Measurements from ENCODE around the gene RAD50. TPM values are rescaled to one million over a fixed set of nuclear protein-coding genes. Genes with fewer than 3 reads are reported as not detected.

RAD50 gene
- total RNA-seq, 4 donors from 2014 or later = 13.6 to 25.2 (median 20.4) TPM

DNA sequence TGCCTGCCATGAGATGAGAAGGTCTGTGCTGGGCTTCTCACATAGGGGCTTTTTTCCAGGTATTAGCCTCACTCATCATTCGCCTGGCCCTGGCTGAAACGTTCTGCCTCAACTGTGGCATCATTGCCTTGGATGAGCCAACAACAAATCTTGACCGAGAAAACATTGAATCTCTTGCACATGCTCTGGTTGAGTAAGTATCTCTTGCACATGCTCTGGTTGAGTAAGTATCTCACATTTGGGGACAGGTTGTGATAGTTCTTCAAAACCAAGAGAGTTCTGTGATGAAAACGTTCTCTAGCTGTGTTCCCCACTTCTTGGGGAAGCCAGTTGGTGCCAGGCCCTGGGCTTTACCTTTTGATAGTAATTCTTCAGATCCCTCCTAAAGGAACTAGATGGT is 83.8 kb downstream of the RAD50 start:
- WGBS, 2 donors = 71 to 80% methylated on average over 2 to 4 of the region's 4 CpGs
- H3K36me3 ChIP-seq = peaks cover 15 to 94% (median 22%) of the 10 kb centered on the region in 3 donors

DNA sequence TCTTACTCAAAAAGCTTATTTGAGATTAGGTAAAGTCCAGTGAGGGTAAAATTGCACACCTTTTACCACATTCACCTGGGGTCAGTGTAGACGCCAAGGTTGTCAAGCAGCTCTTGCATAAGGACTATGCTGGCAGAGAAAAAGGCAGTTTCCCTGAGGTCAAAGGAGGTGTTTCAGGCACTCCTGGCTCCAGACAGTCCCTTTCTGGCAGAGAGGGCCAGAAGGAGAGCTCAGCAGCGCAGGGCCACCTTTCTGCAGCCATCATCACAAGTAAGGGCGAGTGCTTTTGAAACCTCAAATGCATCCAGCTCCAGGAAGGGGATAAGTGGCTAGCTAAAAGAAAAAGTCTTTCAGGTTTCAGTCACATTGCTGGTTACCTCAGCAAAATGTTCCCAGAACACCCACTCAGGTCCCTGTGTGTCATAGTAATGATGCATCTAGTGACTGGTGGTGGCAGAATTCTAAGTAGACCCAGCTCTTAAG is 84.5 kb downstream of the RAD50 start:
- peaks cover 15 to 87% (median 22%) of the 10 kb centered on the region in 3 donors for H3K36me3 ChIP-seq
- TF ChIP-seq, protein P1, sequence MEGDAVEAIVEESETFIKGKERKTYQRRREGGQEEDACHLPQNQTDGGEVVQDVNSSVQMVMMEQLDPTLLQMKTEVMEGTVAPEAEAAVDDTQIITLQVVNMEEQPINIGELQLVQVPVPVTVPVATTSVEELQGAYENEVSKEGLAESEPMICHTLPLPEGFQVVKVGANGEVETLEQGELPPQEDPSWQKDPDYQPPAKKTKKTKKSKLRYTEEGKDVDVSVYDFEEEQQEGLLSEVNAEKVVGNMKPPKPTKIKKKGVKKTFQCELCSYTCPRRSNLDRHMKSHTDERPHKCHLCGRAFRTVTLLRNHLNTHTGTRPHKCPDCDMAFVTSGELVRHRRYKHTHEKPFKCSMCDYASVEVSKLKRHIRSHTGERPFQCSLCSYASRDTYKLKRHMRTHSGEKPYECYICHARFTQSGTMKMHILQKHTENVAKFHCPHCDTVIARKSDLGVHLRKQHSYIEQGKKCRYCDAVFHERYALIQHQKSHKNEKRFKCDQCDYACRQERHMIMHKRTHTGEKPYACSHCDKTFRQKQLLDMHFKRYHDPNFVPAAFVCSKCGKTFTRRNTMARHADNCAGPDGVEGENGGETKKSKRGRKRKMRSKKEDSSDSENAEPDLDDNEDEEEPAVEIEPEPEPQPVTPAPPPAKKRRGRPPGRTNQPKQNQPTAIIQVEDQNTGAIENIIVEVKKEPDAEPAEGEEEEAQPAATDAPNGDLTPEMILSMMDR (IDR thresholded peaks at IDR 0.05) = no peak
- TF ChIP-seq POLR2A (IDR thresholded peaks at IDR 0.05) = no peak

More for the DNA sequence above, 83.8 kb downstream of the RAD50 start:
- H3K27me3 ChIP-seq = no peaks in the 10 kb centered on the region
- H3K27ac ChIP-seq = no peak overlapping the region
- H3K9me3 ChIP-seq = no peaks in the 10 kb centered on the region
- intact Hi-C loops (cut with DNase I) = no loop called here
- TF ChIP-seq, protein P1 (IDR thresholded peaks at IDR 0.05) = no peak
- TF ChIP-seq POLR2A (IDR thresholded peaks at IDR 0.05) = no peak
- DNase-seq = no peak
- H3K4me3 ChIP-seq = no peak overlapping the region
- no peaks in the 10 kb centered on the region for H3K4me1 ChIP-seq

DNA sequence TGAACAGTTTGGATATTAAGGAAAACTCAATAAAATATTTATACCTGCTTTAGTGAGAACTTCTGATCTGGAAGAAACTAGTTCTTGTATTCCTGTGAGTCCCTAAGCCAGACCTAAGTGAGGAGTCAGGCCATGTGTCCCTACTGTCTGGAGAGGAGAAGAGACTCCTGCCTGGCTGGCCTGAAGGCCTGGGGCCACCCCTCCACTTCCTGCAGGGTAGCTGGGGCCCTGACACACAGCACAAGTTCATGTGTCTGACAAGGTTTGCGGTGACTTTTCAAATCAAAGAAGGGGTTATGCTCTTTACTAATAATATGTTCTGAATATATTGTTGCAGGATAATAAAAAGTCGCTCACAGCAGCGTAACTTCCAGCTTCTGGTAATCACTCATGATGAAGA is 85.1 kb downstream of the RAD50 start:
- TF ChIP-seq, protein P1 (IDR thresholded peaks at IDR 0.05) = no peak
- TF ChIP-seq POLR2A (IDR thresholded peaks at IDR 0.05) = no peak
- H3K9me3 ChIP-seq = no peaks in the 10 kb centered on the region
- H3K27ac ChIP-seq = no peak overlapping the region
- H3K4me1 ChIP-seq = no peaks in the 10 kb centered on the region
- 85 to 100% methylated on average over 3 of the region's 3 CpGs for WGBS, 2 donors
- H3K27me3 ChIP-seq = no peaks in the 10 kb centered on the region
- intact Hi-C loops (cut with DNase I) = no loop called here
- no peak overlapping the region for H3K4me3 ChIP-seq
- peaks cover 15 to 81% (median 22%) of the 10 kb centered on the region in 3 donors for H3K36me3 ChIP-seq
- DNase-seq = no peak

More for the DNA sequence above, 84.5 kb downstream of the RAD50 start:
- H3K9me3 ChIP-seq = no peaks in the 10 kb centered on the region
- H3K27ac ChIP-seq = no peak overlapping the region
- H3K4me1 ChIP-seq = no peaks in the 10 kb centered on the region
- DNase-seq = no peak
- no peak overlapping the region for H3K4me3 ChIP-seq
- H3K27me3 ChIP-seq = no peaks in the 10 kb centered on the region
- intact Hi-C loops (cut with DNase I) = no loop called here
- 84 to 100% methylated on average over 3 of the region's 3 CpGs for WGBS, 2 donors

DNA sequence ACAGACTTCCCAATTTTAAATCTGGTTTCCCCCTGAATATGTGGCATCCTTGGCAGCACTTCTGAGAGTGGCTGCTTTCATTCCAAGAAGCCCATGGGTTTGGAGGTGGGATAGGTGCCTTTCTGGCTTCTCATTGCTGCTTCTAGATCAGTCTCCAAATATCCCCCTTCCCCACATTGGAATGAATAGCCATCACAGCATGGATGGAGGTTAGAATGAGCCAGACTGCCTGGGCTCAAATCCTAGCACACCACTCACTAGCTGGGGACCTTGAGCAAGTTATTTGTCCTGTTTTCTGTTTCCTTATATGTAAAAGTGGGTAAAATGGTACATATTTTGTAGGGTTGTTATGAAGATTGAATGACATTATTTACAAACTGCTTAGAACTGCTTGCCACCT is 87.4 kb downstream of the RAD50 start:
- TF ChIP-seq POLR2A (IDR thresholded peaks at IDR 0.05) = no peak
- TF ChIP-seq, protein P1 (IDR thresholded peaks at IDR 0.05) = no peak
- Histone ChIP-seq H3K4me3 (no peak overlapping the region), H3K36me3 (peaks cover 5 to 58% (median 11%) of the 10 kb centered on the region in 3 donors), H3K9me3 (peaks cover 0 to 9% (median 0%) of the 10 kb centered on the region in 3 donors), H3K4me1 (no peaks in the 10 kb centered on the region), H3K27ac (no peak overlapping the region), H3K27me3 (no peaks in the 10 kb centered on the region)
- DNase-seq = no peak
- intact Hi-C loops (cut with DNase I) = no loop called here

DNA sequence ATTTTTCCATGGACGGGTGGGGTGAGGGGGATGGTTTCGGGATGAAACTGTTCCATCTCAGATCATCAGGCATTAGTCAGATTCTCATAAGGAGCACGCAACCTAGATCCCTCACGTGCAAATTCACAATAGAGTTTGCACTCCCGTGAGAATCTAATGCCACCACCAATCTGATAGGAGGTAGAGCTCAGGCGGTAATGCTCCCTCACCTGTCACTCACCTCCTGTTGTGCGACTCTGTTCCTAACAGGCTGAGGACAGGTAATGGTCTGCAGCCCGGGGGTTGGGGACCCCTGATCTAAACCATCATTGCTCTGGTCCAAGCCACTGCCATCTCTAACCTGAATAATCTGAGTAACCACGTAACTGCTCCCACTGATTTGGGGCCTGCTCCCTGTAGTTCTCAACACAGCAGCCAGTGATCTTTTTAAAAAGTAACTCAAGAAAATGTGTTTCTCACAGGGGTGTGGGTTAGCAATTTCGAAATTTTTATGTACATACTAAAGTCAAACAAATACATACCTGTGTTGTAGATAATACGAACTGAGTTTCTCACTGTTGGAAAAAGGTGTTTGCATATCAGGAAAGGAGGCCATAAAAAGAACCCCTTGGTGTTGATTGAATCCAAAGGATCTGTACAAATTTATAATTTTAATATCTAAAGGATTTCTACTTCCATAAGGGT is 89.9 kb downstream of the RAD50 start:
- no peak for DNase-seq
- no peak for TF ChIP-seq POLR2A (IDR thresholded peaks at IDR 0.05)
- TF ChIP-seq, protein P1 (IDR thresholded peaks at IDR 0.05) = no peak
- Histone ChIP-seq H3K27me3 (no peaks in the 10 kb centered on the region), H3K4me3 (no peak overlapping the region), H3K36me3 (peaks cover 4 to 32% (median 8%) of the 10 kb centered on the region in 3 donors), H3K27ac (no peak overlapping the region), H3K9me3 (peaks cover 0 to 9% (median 0%) of the 10 kb centered on the region in 3 donors), H3K4me1 (no peaks in the 10 kb centered on the region)
- intact Hi-C loops (cut with DNase I) = no loop called here
- WGBS, 2 donors = 73 to 88% methylated on average over 11 of the region's 11 CpGs
